ENCODE results near the gene CRYBG2.

GRCh38 chr1:26274801-26275425 lies 79.0 kb downstream of the CRYBG2 start:
- TF ChIP-seq TARDBP (IDR thresholded peaks at IDR 0.05) (no peak), FOXA1 (IDR thresholded peaks at IDR 0.05) (no peak), SP1 (IDR thresholded peaks at IDR 0.05) (no peak), FOXK2 (IDR thresholded peaks at IDR 0.05) (no peak), ZNF384 (IDR thresholded peaks at IDR 0.05) (no peak), BHLHE40 (IDR thresholded peaks at IDR 0.05; ENCODE audit: borderline replicate concordance) (no peak), HDGF (IDR thresholded peaks at IDR 0.05; ENCODE audit: borderline replicate concordance) (no peak), FOXM1 (IDR thresholded peaks at IDR 0.05; ENCODE audit: borderline replicate concordance) (no peak), L3MBTL2 (conservative IDR thresholded peaks at IDR 0.05) (no peak), SUZ12 (IDR thresholded peaks at IDR 0.05) (no peak), ARNT (IDR thresholded peaks at IDR 0.05) (no peak)
